HG03460 (cell line): ENCODE results near the gene PANK1.

Experiments used
- ATAC-seq: cut with Tn5 transposase; IDR thresholded peaks from one replicate; pipeline ENCODE4 v1.9.1; 2021; ENCODE audit not compliant: unreplicated experiment

PANK1 gene

GRCh38 chr10:89644967-89645741, at the start of gene PANK1:
Gene PANK1, minus strand, starts transcription at chr10:89645242. Its CDS starts 351 bp downstream, at chr10:89644891.
- ATAC-seq: peak; percentile 37

DNA sequence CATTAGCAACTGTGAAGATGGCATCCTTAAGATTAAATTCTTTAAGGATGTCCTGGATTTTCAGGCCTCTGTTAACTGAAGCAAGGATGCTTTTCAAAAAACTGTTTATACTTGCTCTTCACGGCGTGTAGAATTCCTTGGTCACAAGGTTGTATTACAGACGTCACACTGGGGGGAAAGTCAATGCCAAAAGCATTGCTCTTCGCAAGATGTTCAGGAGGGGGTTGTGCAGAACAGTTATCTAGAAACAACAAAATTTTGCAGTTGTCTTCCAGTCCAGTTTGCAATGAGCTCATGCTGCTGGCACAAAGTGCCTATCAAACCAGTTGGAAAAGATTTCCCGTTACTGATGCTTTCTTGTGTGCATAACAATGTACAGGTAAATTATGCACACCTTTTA, 48.1 kb upstream of the PANK1 start:
- no peak for ATAC-seq

- ATAC-seq: no peak
These were observed 47.4 kb upstream of the PANK1 start for GRCh38 chr10:89692416-89692815.

- ATAC-seq: no peak
These were observed 45.0 kb upstream of the PANK1 start for GRCh38 chr10:89690027-89690426.

- ATAC-seq: no peak
These were observed 40.9 kb upstream of the PANK1 start for GRCh38 chr10:89685936-89686335.

DNA sequence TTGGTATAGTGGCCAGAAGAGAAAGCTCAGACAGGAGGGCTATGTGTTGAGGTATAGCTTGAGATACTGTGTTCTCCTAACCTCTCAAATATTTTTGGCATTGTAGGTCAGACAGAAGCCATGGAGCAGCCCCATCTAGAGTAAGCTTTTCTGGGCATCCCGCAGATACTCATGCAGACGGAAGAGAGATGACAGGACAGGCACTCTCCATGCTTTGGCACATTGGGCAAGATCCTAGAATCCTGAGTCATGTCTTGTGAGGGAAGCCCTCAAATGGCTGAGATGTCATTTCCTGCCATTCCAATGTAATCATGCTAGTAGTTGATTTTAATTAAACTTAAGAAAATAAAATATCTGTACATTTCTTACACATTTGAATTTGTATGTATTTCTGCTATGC, 39.6 kb upstream of the PANK1 start:
- ATAC-seq: no peak

DNA sequence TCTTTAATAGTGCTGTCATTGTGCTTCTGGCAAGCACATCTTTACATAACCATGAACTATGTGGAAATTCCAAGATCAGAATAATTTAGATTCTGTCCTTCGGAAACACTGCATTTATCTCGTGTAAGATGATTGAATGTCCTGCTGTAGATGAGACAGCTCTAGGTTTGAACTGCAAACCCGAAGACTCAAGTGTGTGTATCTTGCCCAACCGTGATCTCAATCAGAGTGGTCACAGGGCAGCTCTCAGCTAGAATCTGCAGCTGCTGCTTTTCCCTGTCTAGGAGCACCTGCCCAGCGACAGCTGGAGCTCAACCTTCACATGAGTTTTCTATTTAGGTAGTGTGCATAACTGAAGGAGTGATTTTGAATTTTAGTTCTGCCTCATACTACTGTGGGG, 38.8 kb upstream of the PANK1 start:
- ATAC-seq: no peak

DNA sequence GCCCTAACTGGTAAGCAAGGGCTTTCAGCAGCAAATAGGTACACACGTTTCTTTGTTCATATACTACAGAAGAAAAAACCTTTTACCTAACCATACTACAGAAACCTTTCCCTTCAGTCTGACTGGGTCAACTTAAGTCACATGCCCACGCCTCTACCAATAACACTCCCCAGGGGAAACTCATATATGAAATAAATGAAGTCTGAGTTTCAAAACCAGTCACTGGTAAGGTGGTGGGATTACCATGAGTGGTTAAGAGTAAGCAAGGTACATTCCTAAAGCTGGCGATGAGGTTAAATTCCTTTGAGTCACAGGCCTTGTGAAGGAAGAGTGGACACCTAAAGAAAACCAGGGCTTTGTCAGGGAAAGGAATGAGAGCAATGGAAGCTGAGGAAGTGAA, 34.9 kb upstream of the PANK1 start:
- peak; percentile 62 for ATAC-seq

GRCh38 chr10:89677341-89677740, 32.3 kb upstream of the PANK1 start:
- no peak for ATAC-seq

DNA sequence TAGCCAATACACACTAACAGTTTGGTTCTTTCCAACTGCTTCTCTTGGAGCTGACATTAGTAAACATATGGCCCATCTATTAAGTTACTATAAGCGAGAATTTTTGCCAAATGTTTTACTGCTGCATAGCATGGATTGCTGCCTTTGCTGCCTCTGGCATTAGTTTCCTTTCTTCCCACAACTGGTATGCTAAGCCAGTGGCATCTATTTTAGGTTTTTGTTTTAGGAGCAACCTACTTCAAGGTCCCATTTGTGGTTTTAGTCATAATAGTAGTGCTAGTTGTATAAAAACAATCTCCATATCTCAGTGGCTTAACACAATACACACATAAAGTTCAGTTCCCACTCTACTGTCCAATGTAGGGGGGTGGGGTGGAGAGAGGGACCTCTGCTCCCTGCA, 25.9 kb upstream of the PANK1 start:
- ATAC-seq: no peak

- no peak for ATAC-seq
These were observed 24.9 kb upstream of the PANK1 start for GRCh38 chr10:89669985-89670384.

- ATAC-seq: no peak
These were observed 23.5 kb upstream of the PANK1 start for GRCh38 chr10:89668386-89669071.

DNA sequence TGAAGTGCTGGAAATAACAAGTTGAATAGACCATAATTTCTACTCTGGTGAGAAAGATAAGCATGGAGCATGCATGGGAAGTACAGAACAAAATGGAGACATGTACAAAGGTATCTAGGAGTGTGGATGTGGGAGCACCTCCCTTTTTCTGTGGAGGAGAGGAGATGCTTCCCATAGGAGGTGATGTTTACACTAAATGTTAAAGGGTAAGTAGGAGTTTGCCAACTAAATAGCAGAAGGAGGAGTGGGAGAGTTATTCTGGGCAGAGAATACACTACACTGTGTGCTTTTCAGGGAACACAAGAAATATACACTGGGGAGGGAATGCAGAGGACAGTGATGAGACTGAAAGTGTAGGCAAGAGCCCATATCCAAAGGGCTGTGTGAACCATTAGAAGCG, 21.1 kb upstream of the PANK1 start:
- no peak for ATAC-seq

- ATAC-seq: no peak
These were observed 20.3 kb upstream of the PANK1 start for GRCh38 chr10:89665302-89665701.

DNA sequence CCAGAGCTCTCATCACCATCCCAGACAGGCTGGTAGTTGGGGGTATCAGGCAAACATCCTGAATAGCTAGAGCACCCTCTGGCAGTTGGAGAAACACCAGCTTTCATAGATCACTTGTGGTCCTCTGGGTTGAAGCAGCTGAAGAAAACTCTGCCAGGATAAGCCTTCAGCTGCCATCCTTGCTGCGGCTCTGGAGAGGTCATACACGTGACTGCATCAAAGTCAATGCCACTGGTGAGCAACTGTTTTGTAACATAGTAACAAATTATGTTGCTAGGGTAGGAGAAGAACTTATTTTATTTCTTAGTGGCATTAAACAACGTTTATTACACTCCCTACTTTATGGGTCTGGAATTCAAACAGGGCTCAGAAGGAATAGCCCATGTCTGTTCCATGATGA, 19.2 kb upstream of the PANK1 start:
- ATAC-seq: no peak

DNA sequence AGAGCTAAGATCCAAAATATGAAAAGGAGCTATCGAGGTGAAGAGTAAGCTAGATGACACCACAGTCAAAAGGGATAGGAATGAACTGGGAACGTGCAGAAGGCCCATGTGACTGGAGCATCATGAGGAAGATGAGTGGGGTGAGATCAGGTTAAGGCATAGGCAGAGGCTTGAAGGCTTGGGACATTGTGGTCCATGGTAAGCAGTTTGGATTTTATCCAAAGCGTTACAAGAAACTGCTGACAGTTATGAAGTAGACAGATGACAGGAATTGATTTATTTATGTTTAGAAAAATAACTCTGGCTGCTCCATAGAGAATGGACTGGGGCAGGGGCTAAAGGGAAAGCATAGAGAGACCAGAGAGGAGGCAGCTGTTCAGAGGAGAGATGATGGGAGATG, 18.1 kb upstream of the PANK1 start:
- no peak for ATAC-seq

- ATAC-seq: no peak
These were observed 17.6 kb upstream of the PANK1 start for GRCh38 chr10:89662596-89662995.

GRCh38 chr10:89659143-89660131, 14.4 kb upstream of the PANK1 start:
- ATAC-seq: no peak

- ATAC-seq: no peak
These were observed 12.3 kb upstream of the PANK1 start for GRCh38 chr10:89657302-89657701.

- ATAC-seq: no peak
These were observed 10.7 kb upstream of the PANK1 start for GRCh38 chr10:89655722-89656121.

DNA sequence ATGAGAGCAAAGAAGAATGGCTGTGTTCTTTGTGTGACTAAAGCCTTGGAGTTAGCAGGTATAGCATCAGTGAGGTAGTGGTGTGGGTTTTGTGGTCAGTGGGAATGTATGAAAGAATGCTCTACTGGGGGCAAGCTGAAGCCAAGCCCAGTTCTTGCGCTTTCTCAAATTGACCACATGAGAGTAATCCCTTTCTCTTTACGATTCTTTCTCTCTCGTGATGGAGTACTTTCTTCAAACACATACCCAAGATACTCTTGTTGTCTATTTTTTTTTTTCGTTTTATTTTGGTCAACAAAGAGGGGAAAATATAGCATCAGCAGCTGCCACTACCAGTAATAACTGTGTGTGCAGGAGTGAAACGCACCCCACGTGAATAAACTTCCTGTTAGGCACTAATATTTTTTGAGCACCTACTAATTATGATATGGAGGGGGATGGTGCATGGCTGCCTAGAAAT, 8.4 kb upstream of the PANK1 start:
- ATAC-seq: peak; percentile 64
